SKM-1 treated with dmso at 0.1 percent for 144 hours (cell line): Measurements from ENCODE around the gene PTPN4.

Experiments
- DNase-seq: peaks from one replicate; lab custom pipeline; 2025; ENCODE audit not compliant: unreplicated experiment; lab: John Stamatoyannopoulos, UW

Gene PTPN4

GRCh38 chr2:119760237-119760955 is 674 bp downstream of the PTPN4 start:
- no peak for DNase-seq

GRCh38 chr2:119760956-119761275 is 1.2 kb downstream of the PTPN4 start:
- DNase-seq = no peak

GRCh38 chr2:119764832-119765231 is 5.1 kb downstream of the PTPN4 start:
- DNase-seq = no peak

GRCh38 chr2:119765433-119766002 is 5.8 kb downstream of the PTPN4 start:
- no peak for DNase-seq

GRCh38 chr2:119766944-119767343 is 7.2 kb downstream of the PTPN4 start:
- no peak for DNase-seq

GRCh38 chr2:119768742-119769141 is 9.0 kb downstream of the PTPN4 start:
- no peak for DNase-seq

- no peak for DNase-seq
These were observed 9.9 kb downstream of the PTPN4 start for GRCh38 chr2:119769645-119770044.

- DNase-seq = no peak
These were observed 11.6 kb downstream of the PTPN4 start for GRCh38 chr2:119771331-119771730.

- DNase-seq = no peak
These were observed 12.4 kb downstream of the PTPN4 start for GRCh38 chr2:119772128-119772527.

GRCh38 chr2:119772767-119773166 is 13.0 kb downstream of the PTPN4 start:
- DNase-seq = no peak

GRCh38 chr2:119774026-119774425 is 14.3 kb downstream of the PTPN4 start:
- DNase-seq = no peak

GRCh38 chr2:119775102-119775501 is 15.4 kb downstream of the PTPN4 start:
- DNase-seq = no peak

GRCh38 chr2:119782308-119783027 is 22.7 kb downstream of the PTPN4 start:
- DNase-seq = no peak

- DNase-seq = no peak
These were observed 25.2 kb downstream of the PTPN4 start for GRCh38 chr2:119784876-119785275.

- DNase-seq = no peak
These were observed 26.6 kb downstream of the PTPN4 start for GRCh38 chr2:119786295-119786694.

GRCh38 chr2:119788752-119789151 is 29.0 kb downstream of the PTPN4 start:
- no peak for DNase-seq

- DNase-seq = no peak
These were observed 30.7 kb downstream of the PTPN4 start for GRCh38 chr2:119790466-119790865.

GRCh38 chr2:119792907-119793312 is 33.2 kb downstream of the PTPN4 start:
- no peak for DNase-seq

- no peak for DNase-seq
These were observed 34.5 kb downstream of the PTPN4 start for GRCh38 chr2:119794237-119794636.

- no peak for DNase-seq
These were observed 35.9 kb downstream of the PTPN4 start for GRCh38 chr2:119795309-119796303.

GRCh38 chr2:119800376-119800902 is 40.7 kb downstream of the PTPN4 start:
- DNase-seq = no peak
